Calu3 (cell line): ENCODE data around the gene EDN1. TPM values are rescaled to one million over a fixed set of nuclear protein-coding genes. Genes with fewer than 3 reads are reported as not detected.

Experiments
- BruUV-seq: library from RNA; stranded (reverse); fragments of 400-500 nt; replicated peaks from 2 replicates; lab custom pipeline; 2021; lab: Mats Ljungman, UMichigan
- CTCF ChIA-PET: fragments of 300-600 bp; sonication (Branson Sonifier 250); formaldehyde crosslinking; loops from one replicate; lab custom pipeline; 2022; ENCODE audit warnings: antibody characterized with exemption; lab: Charles Lee
- DNase-seq: peaks from one replicate; pipeline ENCODE4 v3.0.0; 2022
- H3K27ac Mint-ChIP-seq: one replicate; pipeline ENCODE4 v1.8.0; 2022; ENCODE audit warnings: mixed read lengths; ENCODE audit not compliant: unreplicated experiment
- H3K27me3 Mint-ChIP-seq: one replicate; pipeline ENCODE4 v1.8.0; 2022; ENCODE audit warnings: mixed read lengths; ENCODE audit not compliant: unreplicated experiment
- H3K36me3 Mint-ChIP-seq: one replicate; pipeline ENCODE4 v1.8.0; 2022; ENCODE audit warnings: mild to moderate bottlenecking, moderate library complexity, mixed read lengths; ENCODE audit not compliant: insufficient read depth, unreplicated experiment
- H3K4me1 Mint-ChIP-seq: one replicate; pipeline ENCODE4 v1.8.0; 2022; ENCODE audit warnings: mild to moderate bottlenecking, low read depth, mixed read lengths; ENCODE audit not compliant: unreplicated experiment
- H3K4me3 Mint-ChIP-seq: one replicate; pipeline ENCODE4 v1.8.0; 2022; ENCODE audit warnings: mild to moderate bottlenecking, low read depth, moderate library complexity, mixed read lengths; ENCODE audit not compliant: unreplicated experiment
- H3K9me3 Mint-ChIP-seq: one replicate; pipeline ENCODE4 v1.8.0; 2022; ENCODE audit warnings: low read depth, mixed read lengths; ENCODE audit not compliant: unreplicated experiment
- intact Hi-C: fragments of 100-400 bp; cut with micrococcal nuclease; formaldehyde crosslinking; loops from one replicate; pipeline ENCODE4 v1.10.0; 2022; ENCODE audit not compliant: unreplicated experiment
- total RNA-seq: library from RNA; stranded (reverse); gene quantifications from 2 replicates; pipeline ENCODE4 v1.2.3, GENCODE V29; 2022
- TF ChIP-seq, protein P1 (sequence below): fragments of 200-600 bp; IDR thresholded peaks from one replicate; pipeline ENCODE4 v1.8.0; 2022; ENCODE audit warnings: antibody characterized with exemption; ENCODE audit not compliant: unreplicated experiment

The EDN1 gene
- total RNA-seq, 1 experiment from 2014 or later = 40.6 TPM

DNA sequence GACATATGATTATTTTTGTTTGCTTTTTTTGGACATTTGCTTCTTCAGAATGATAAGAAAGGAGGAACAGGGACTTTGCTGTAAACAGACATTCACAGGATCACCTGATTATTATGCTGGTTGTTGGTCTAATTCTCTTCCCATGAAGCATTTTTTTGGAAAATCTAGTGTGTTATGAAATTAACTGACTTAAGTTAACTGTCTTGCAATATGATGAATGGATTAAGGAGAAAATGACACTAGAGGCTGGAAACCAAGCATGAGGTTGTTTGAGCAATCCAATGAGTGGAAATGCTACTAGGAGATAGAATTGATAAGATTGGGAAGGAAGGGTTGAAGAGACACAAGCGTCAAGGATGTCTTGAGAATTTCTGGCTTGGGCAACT lies 13.2 kb upstream of the EDN1 start:
- H3K4me1 Mint-ChIP-seq = no peaks in the 10 kb centered on the region

DNA sequence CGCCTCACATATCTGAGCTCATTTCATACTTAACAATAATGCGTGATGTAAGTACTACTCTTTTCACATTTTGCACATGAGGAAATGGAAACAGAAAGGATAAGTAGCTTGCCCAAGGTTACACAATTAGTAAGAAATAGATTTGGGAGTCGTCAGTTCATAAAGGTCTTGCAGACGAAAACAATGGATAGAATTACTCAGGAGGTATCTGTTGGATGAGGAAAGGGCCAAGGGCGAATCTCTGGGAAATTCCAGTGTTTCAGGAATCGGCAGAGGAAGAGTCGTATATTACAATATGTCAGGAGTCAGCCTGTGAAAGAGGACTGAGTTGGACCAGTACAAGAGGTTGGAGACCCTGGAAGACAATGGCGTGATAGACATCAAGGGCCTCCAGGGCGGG lies 12.8 kb upstream of the EDN1 start:
- H3K4me1 Mint-ChIP-seq = no peaks in the 10 kb centered on the region
- CTCF ChIA-PET = no interaction called here
- no peak overlapping the region for H3K27ac Mint-ChIP-seq
- H3K9me3 Mint-ChIP-seq = no peaks in the 10 kb centered on the region
- H3K27me3 Mint-ChIP-seq = no peaks in the 10 kb centered on the region
- BruUV-seq = no TSS peak
- TF ChIP-seq, protein P1, sequence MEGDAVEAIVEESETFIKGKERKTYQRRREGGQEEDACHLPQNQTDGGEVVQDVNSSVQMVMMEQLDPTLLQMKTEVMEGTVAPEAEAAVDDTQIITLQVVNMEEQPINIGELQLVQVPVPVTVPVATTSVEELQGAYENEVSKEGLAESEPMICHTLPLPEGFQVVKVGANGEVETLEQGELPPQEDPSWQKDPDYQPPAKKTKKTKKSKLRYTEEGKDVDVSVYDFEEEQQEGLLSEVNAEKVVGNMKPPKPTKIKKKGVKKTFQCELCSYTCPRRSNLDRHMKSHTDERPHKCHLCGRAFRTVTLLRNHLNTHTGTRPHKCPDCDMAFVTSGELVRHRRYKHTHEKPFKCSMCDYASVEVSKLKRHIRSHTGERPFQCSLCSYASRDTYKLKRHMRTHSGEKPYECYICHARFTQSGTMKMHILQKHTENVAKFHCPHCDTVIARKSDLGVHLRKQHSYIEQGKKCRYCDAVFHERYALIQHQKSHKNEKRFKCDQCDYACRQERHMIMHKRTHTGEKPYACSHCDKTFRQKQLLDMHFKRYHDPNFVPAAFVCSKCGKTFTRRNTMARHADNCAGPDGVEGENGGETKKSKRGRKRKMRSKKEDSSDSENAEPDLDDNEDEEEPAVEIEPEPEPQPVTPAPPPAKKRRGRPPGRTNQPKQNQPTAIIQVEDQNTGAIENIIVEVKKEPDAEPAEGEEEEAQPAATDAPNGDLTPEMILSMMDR = no peak
- intact Hi-C loops = no loop called here
- no peak for DNase-seq
- H3K36me3 Mint-ChIP-seq = no peaks in the 10 kb centered on the region
- H3K4me3 Mint-ChIP-seq = no peak overlapping the region

More for the DNA sequence above, 13.2 kb upstream of the EDN1 start:
- Mint-ChIP-seq H3K4me3 (no peak overlapping the region), H3K27me3 (no peaks in the 10 kb centered on the region), H3K36me3 (no peaks in the 10 kb centered on the region), H3K9me3 (peaks cover 3% of the 10 kb centered on the region), H3K27ac (no peak overlapping the region)
- intact Hi-C loops = no loop called here
- no TSS peak for BruUV-seq
- TF ChIP-seq, protein P1 = no peak
- no peak for DNase-seq
- CTCF ChIA-PET = no interaction called here

DNA sequence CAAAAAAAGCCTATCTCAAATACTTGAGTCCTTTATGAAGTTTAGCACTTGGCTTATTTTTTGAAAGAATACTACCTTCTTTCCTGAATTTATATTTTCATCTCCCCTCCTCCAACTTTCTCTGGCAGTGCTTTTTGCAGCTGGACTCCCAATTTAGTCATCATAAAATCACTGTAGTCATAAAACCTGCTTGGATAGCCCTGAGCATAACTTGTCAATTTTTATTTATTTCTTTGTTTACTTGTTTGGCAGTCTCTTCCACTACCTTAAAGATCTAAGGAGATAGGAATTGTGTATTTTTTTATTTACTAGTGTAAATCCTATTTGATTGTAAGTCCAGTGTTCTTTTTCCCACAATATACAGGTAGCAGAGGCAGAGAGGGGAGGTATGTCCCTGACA lies 11.2 kb upstream of the EDN1 start:
- intact Hi-C loops = no loop called here
- H3K9me3 Mint-ChIP-seq = no peaks in the 10 kb centered on the region
- H3K27ac Mint-ChIP-seq = no peak overlapping the region
- no TSS peak for BruUV-seq
- peaks cover 5% of the 10 kb centered on the region for H3K4me1 Mint-ChIP-seq
- H3K4me3 Mint-ChIP-seq = no peak overlapping the region
- no peaks in the 10 kb centered on the region for H3K36me3 Mint-ChIP-seq
- H3K27me3 Mint-ChIP-seq = no peaks in the 10 kb centered on the region
- TF ChIP-seq, protein P1 = no peak
- no peak for DNase-seq
- CTCF ChIA-PET = no interaction called here

DNA sequence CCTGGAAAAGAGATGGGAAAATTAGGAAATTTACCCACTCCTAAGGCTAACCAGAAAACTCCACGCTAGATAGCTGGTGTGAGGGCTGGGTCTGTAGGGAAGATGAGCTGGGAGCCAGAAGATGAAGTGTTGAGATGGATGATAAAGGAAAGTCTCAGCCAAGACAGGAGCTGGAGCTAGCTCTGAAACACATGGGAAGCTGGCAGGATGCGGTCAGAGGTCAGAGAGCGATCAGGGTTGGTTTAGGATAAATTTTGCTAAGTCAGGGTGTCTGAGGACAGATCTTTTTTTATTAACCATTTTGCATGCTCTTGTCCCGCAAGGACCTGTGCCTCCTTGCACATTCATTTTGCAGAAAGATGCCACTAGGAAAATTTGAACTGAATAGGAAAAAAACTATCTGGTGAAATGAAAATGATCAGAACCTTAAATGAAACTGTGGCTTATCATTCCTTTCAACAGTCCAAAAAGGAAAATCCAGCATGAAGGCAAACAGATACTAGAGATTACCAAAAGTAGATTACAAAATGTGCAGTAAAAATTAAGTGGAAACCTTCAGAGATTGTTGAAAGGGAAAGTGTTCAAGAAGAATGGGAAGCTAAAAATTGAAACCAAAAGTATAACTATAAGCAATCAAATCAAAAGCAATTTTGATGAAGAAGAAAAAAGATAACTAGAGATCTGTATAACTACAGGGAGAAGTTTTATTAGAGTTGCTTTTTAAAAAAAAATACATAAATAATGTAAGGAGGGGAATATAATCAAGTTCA lies 10.7 kb upstream of the EDN1 start:
- Mint-ChIP-seq H3K27me3 (no peaks in the 10 kb centered on the region), H3K9me3 (no peaks in the 10 kb centered on the region), H3K27ac (no peak overlapping the region), H3K4me3 (no peak overlapping the region), H3K4me1 (peaks cover 11% of the 10 kb centered on the region), H3K36me3 (no peaks in the 10 kb centered on the region)
- intact Hi-C loops = no loop called here
- BruUV-seq = no TSS peak
- TF ChIP-seq, protein P1 = no peak
- CTCF ChIA-PET = no interaction called here
- no peak for DNase-seq
